Endothelial cell of umbilical vein (primary cell): ENCODE data around the gene ZNF276. TPM values are rescaled to one million over a fixed set of nuclear protein-coding genes. Genes with fewer than 3 reads are reported as not detected.
A peak's percentile ranks its signal among the peaks of the same experiment; 100 is the strongest.

Experiments used
- BruUV-seq: library from RNA; stranded (reverse); fragments of 400-500 nt; replicated peaks from 2 replicates; lab custom pipeline; 2021; lab: Mats Ljungman, UMichigan
- CTCF ChIA-PET: fragments of 300-600, 350-600 bp; sonication (Branson Sonifier 250); formaldehyde crosslinking; loops from one replicate; lab custom pipeline; 2021; ENCODE audit warnings: antibody characterized with exemption, inconsistent platforms; lab: Charles Lee
- POLR2A ChIA-PET: fragments of 300-600, 350-600 bp; sonication (Branson Sonifier 250); formaldehyde crosslinking; loops from one replicate; lab custom pipeline; 2021; ENCODE audit warnings: antibody characterized with exemption, inconsistent platforms; lab: Charles Lee
- DNase-seq: peaks from one replicate; pipeline ENCODE4 v3.0.0-alpha.2; 2011; ENCODE audit warnings: low read depth, low spot score
- FAIRE-seq: peaks from 2 replicates; lab custom pipeline; 2011; peaks lifted over from hg19 to GRCh38; lab: Jason Lieb, UNC
- H2AFZ ChIP-seq: 2 replicates; pipeline ENCODE4 v1.6.0; 2012; ENCODE audit warnings: low read depth, low read length, control low read depth, inconsistent platforms
- H3K27ac ChIP-seq: 2 replicates; pipeline ENCODE4 v1.5.1; 2011; ENCODE audit warnings: low read depth, mild to moderate bottlenecking, control low read depth, low read length, moderate library complexity; ENCODE audit not compliant: insufficient read depth
- H3K27me3 ChIP-seq, 2 experiments: 2 replicates each; pipeline versions ENCODE4 v1.6.0 to v1.6.1; 2011; ENCODE audit warnings: low read length in 2 of 2, mixed read lengths in 1 of 2; ENCODE audit not compliant: control insufficient read depth in 2 of 2, insufficient read depth in 2 of 2
- H3K36me3 ChIP-seq, 2 experiments: 2 replicates in 1 of 2; 3 replicates in 1 of 2; pipeline ENCODE4 v1.5.1; 2011; ENCODE audit warnings: low read length in 2 of 2, mild to moderate bottlenecking in 1 of 2, moderate library complexity in 1 of 2; ENCODE audit not compliant: control insufficient read depth in 2 of 2, insufficient read depth in 2 of 2; ENCODE audit errors: extremely low read depth in 1 of 2
- H3K4me1 ChIP-seq: 3 replicates; pipeline ENCODE4 v1.5.1; 2011; ENCODE audit warnings: mild to moderate bottlenecking, low read length; ENCODE audit not compliant: control insufficient read depth, insufficient read depth; ENCODE audit errors: extremely low read depth
- H3K4me2 ChIP-seq: 2 replicates; pipeline ENCODE4 v1.6.1; 2011; ENCODE audit warnings: low read length, control low read depth, mixed read lengths; ENCODE audit not compliant: insufficient read depth
- H3K4me3 ChIP-seq, 3 experiments: fragments of 200-600 bp in 1 of 3; sonication (generic), shearing (Covaris generic) in 1 of 3; replicated peaks in 1 of 3; 2 replicates each; pipeline ENCODE4 v1.5.1; 2011 to 2016; ENCODE audit warnings: control low read depth in 3 of 3, low read length in 3 of 3, mild to moderate bottlenecking in 2 of 3, inconsistent platforms in 1 of 3, low read depth in 1 of 3, moderate library complexity in 1 of 3; ENCODE audit not compliant: insufficient read depth in 1 of 3
- H3K79me2 ChIP-seq: 2 replicates; pipeline ENCODE4 v1.6.0; 2012; ENCODE audit warnings: low read length, inconsistent platforms; ENCODE audit not compliant: control insufficient read depth, insufficient read depth
- H3K9ac ChIP-seq: replicated peaks from 2 replicates; pipeline ENCODE3; 2011; ENCODE audit warnings: low read length, control low read depth; ENCODE audit not compliant: insufficient read depth; ENCODE audit errors: extremely low read depth
- H3K9me1 ChIP-seq: replicated peaks from 3 replicates; pipeline ENCODE4 v1.6.0; 2011; ENCODE audit warnings: mild to moderate bottlenecking, low read length; ENCODE audit not compliant: control insufficient read depth, insufficient read depth; ENCODE audit errors: extremely low read depth
- H3K9me3 ChIP-seq: replicated peaks from 2 replicates; pipeline ENCODE4 v1.5.1; 2012; ENCODE audit warnings: low read length, inconsistent platforms; ENCODE audit not compliant: control insufficient read depth, insufficient read depth
- H4K20me1 ChIP-seq: replicated peaks from 2 replicates; pipeline ENCODE3; 2011; ENCODE audit warnings: mild to moderate bottlenecking, low read length; ENCODE audit not compliant: control insufficient read depth, insufficient read depth; ENCODE audit errors: extremely low read depth
- CTCF ChIP-seq, 2 donors: IDR thresholded peaks; 1 replicate in 1 of 2; 2 replicates in 1 of 2; pipeline ENCODE4 v1.5.1; 2011; ENCODE audit warnings: low read length in 2 of 2, mild to moderate bottlenecking in 2 of 2, moderate library complexity in 2 of 2, control low read depth in 1 of 2, inconsistent platforms in 1 of 2, low read depth in 1 of 2; ENCODE audit not compliant: insufficient read depth in 1 of 2; ENCODE audit errors: extremely low read depth in 1 of 2
- EZH2 ChIP-seq: IDR thresholded peaks from 2 replicates; pipeline ENCODE4 v1.6.1; 2012; ENCODE audit warnings: borderline replicate concordance, low read depth, mild to moderate bottlenecking, moderate library complexity, low read length, inconsistent platforms; ENCODE audit not compliant: severe bottlenecking
- FOS ChIP-seq: IDR thresholded peaks from 2 replicates; pipeline ENCODE4 v1.6.1; 2011; ENCODE audit warnings: mild to moderate bottlenecking, low read length, moderate library complexity, borderline replicate concordance; ENCODE audit not compliant: insufficient read depth
- GATA2 ChIP-seq: IDR thresholded peaks from 2 replicates; pipeline ENCODE4 v1.7.0; 2011; ENCODE audit warnings: low read depth, mild to moderate bottlenecking, moderate library complexity, mixed read lengths, low read length; ENCODE audit not compliant: insufficient read length, insufficient read depth
- JUN ChIP-seq: IDR thresholded peaks from 2 replicates; pipeline ENCODE4 v1.6.1; 2011; ENCODE audit warnings: borderline replicate concordance, low read depth; ENCODE audit not compliant: insufficient read length, insufficient read depth
- MAX ChIP-seq: IDR thresholded peaks from 2 replicates; pipeline ENCODE4 v1.6.1; 2011; ENCODE audit not compliant: insufficient read depth, insufficient read length
- MYC ChIP-seq: IDR thresholded peaks from one replicate; pipeline ENCODE4 v1.6.1; 2011; ENCODE audit warnings: mild to moderate bottlenecking, low read depth, low read length
- POLR2A ChIP-seq: IDR thresholded peaks from 2 replicates; pipeline ENCODE4 v1.6.1; 2012; ENCODE audit warnings: low read depth, mild to moderate bottlenecking, control low read depth, low read length
- POLR2AphosphoS5 ChIP-seq: IDR thresholded peaks from 2 replicates; pipeline ENCODE4 v1.6.1; 2012; ENCODE audit warnings: low read depth, mild to moderate bottlenecking, control low read depth, low read length, moderate library complexity; ENCODE audit not compliant: insufficient read depth
- dilution Hi-C: fragments of 300-500 bp; cut with MboI; formaldehyde crosslinking; loops from one replicate; pipeline ENCODE4 v1.15.0; 2019; ENCODE audit warnings: low sequenced_read_pairs; ENCODE audit not compliant: extremely low pct_ligation_motif_present
- intact Hi-C: fragments of 100-400 bp; cut with micrococcal nuclease; formaldehyde crosslinking; loops from one replicate; pipeline ENCODE4 v1.10.0; 2022
- polyA plus RNA-seq, 4 experiments: library from polyadenylated mRNA; depleted of rRNA in 3 of 4; stranded (reverse) in 3 of 4; unstranded in 1 of 4; fragments of >200 nt; gene quantifications; 2 replicates each; pipeline versions ENCODE4 v1.2.1 to v1.2.3, GENCODE V29; 2011 to 2012; ENCODE audit warnings: missing spikeins in 1 of 4
- total RNA-seq: library from RNA; stranded (reverse); gene quantifications from 2 replicates; pipeline ENCODE4 v1.2.3, GENCODE V29; 2021

The ZNF276 gene
- total and polyA plus RNA-seq, 2 donors (not counting 3 experiments of a cell fraction or from before 2014, with no cell fraction given) = 36.6 to 40.0 TPM

DNA sequence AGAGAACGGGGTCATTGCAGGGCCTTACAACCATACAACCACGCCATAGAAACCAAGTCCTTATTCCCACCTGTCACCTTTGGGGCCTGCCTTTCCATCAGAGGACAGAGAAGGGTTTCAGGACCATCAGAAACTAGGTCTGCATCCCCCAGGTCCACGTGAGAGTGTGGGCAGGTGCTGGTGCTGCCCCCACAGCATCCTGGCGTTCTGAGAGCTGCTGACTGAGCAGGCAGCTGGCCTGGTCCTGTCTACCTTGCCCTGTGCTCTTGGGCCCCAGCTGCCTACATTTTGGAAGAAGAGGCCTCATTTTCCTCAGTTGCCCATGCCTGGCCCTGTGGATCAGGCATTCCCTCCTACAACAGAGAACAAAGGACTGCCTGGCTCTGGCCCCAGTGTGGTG is 21.6 kb downstream of the ZNF276 start:
- POLR2A ChIA-PET = no interaction called here
- Histone ChIP-seq H3K9me1 (no peaks in the 10 kb centered on the region), H2AFZ (no peak overlapping the region), H3K4me2 (no peak overlapping the region), H3K4me1 (no peaks in the 10 kb centered on the region), H3K79me2 (no peaks in the 10 kb centered on the region), H3K9ac (no peak overlapping the region), H3K27me3 (no peaks in the 10 kb centered on the region), H4K20me1 (no peaks in the 10 kb centered on the region), H3K36me3 (peaks cover 20 to 24% of the 10 kb centered on the region in 2 experiments), H3K27ac (no peak overlapping the region), H3K9me3 (no peaks in the 10 kb centered on the region), H3K4me3 (no peak overlapping the region)
- DNase-seq = no peak
- TF ChIP-seq GATA2 (no peak), JUN (no peak), POLR2A (peak; percentile 15)
- dilution Hi-C loops = no loop called here
- CTCF ChIA-PET = interaction anchor here (0.9 to 1.4 kb wide), 2 partner anchors 37 to 118 kb away, joined by 4 read pairs; no protein-coding TSS in a partner anchor
- BruUV-seq = no TSS peak
- peak; percentile 38 for FAIRE-seq
- intact Hi-C loops = no loop called here

DNA sequence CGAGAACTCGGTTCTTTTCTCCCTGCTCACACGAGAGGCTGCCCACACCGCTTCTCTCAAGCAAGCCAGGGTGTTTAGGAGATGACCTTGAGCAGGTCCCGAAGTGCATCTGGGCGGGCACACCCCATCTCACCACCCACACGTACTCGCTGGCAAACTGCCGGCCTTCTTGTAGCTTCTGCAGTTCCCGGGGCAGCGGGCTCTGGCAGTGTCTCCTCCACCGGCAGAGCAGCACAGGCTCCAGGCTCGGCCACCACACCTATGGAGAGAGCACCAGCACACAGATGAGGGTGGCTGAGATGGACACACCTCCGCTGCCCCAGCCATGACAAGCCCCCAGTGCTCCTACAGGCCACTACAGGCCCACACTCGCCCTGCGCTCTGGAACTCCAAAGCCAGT is 23.5 kb downstream of the ZNF276 start:
- no peaks in the 10 kb centered on the region for H3K9me3 ChIP-seq

More for the DNA sequence above, 23.5 kb downstream of the ZNF276 start:
- H3K9me1 ChIP-seq = no peaks in the 10 kb centered on the region
- no peak overlapping the region for H3K9ac ChIP-seq
- FAIRE-seq = no peak
- intact Hi-C loops = no loop called here
- H4K20me1 ChIP-seq = no peaks in the 10 kb centered on the region
- ChIA-PET POLR2A (no interaction called here), CTCF (no interaction called here)
- no peaks in the 10 kb centered on the region for H3K79me2 ChIP-seq
- BruUV-seq = no TSS peak
- H3K4me1 ChIP-seq = no peaks in the 10 kb centered on the region
- H3K27ac ChIP-seq = no peak overlapping the region
- no peaks in the 10 kb centered on the region for H3K27me3 ChIP-seq
- no peak for DNase-seq
- peaks cover 5% of the 10 kb centered on the region in 2 experiments for H3K36me3 ChIP-seq
- H2AFZ ChIP-seq = no peak overlapping the region
- TF ChIP-seq EZH2 = no peak
- no peak for TF ChIP-seq GATA2
- no peak for TF ChIP-seq POLR2A
- TF ChIP-seq CTCF (IDR thresholded peaks at IDR 0.05; ENCODE audit: extremely low read depth in 1 of 2, insufficient read depth in 1 of 2, low read depth in 1 of 2, low read length in 2 of 2) = no peak
- no peak for TF ChIP-seq POLR2AphosphoS5
- no peak for TF ChIP-seq FOS
- TF ChIP-seq JUN = no peak
- no peak for TF ChIP-seq MAX
- no peak for TF ChIP-seq MYC
- dilution Hi-C loops = no loop called here
- no peak overlapping the region for H3K4me2 ChIP-seq
- H3K4me3 ChIP-seq = no peak overlapping the region
